Mesenchymal stem cell (in vitro differentiated cells and primary cell): ENCODE measurements around the gene NLRP1.
A peak's percentile ranks its signal among the peaks of the same experiment; 100 is the strongest.

Source experiments
- DNase-seq: peaks from one replicate; pipeline ENCODE4 v3.0.0-alpha.2; 2013
- H2AFZ ChIP-seq: one replicate; pipeline ENCODE4 v1.6.1; 2013; ENCODE audit warnings: low read depth, mild to moderate bottlenecking, control low read depth, inconsistent platforms, low read length, moderate library complexity
- H2AK5ac ChIP-seq: 2 replicates; pipeline ENCODE4 v1.6.1; 2013; ENCODE audit warnings: low read length, moderate library complexity, mild to moderate bottlenecking, inconsistent platforms; ENCODE audit not compliant: severe bottlenecking
- H2BK120ac ChIP-seq: one replicate; pipeline ENCODE4 v1.6.1; 2013; ENCODE audit warnings: low read depth, mild to moderate bottlenecking, inconsistent platforms, low read length, moderate library complexity
- H2BK12ac ChIP-seq, 2 experiments: one replicate each; pipeline ENCODE4 v1.6.1; 2013; ENCODE audit warnings: inconsistent platforms in 2 of 2, low read length in 2 of 2, mild to moderate bottlenecking in 2 of 2, moderate library complexity in 2 of 2, control low read depth in 1 of 2
- H2BK15ac ChIP-seq: one replicate; pipeline ENCODE4 v1.6.1; 2013; ENCODE audit warnings: mild to moderate bottlenecking, low read depth, inconsistent platforms; ENCODE audit not compliant: poor library complexity, severe bottlenecking
- H2BK5ac ChIP-seq: 2 replicates; pipeline ENCODE4 v1.6.1; 2013; ENCODE audit warnings: low read depth, mild to moderate bottlenecking, low read length, control low read depth, inconsistent platforms; ENCODE audit not compliant: poor library complexity, severe bottlenecking
- H3K14ac ChIP-seq, 2 experiments: one replicate each; pipeline ENCODE4 v1.6.1; 2013; ENCODE audit warnings: inconsistent platforms in 2 of 2, low read length in 2 of 2, control low read depth in 1 of 2, mild to moderate bottlenecking in 1 of 2, moderate library complexity in 1 of 2
- H3K18ac ChIP-seq, 2 experiments: one replicate each; pipeline ENCODE4 v1.6.1; 2013; ENCODE audit warnings: inconsistent platforms in 2 of 2, low read length in 2 of 2, control low read depth in 1 of 2, low read depth in 1 of 2, mild to moderate bottlenecking in 1 of 2
- H3K23ac ChIP-seq, 2 experiments: one replicate each; pipeline ENCODE4 v1.6.1; 2013; ENCODE audit warnings: inconsistent platforms in 2 of 2, low read length in 2 of 2, mild to moderate bottlenecking in 2 of 2, moderate library complexity in 2 of 2, control low read depth in 1 of 2
- H3K27ac ChIP-seq: 2 replicates; pipeline ENCODE4 v1.5.1; 2013; ENCODE audit warnings: mild to moderate bottlenecking, moderate library complexity, low read length, control low read depth, inconsistent platforms; ENCODE audit not compliant: poor library complexity, severe bottlenecking
- H3K27me3 ChIP-seq, 2 experiments: 2 replicates each; pipeline versions ENCODE4 v1.6.1 to v1.7.0; 2013; ENCODE audit warnings: low read length in 2 of 2, mild to moderate bottlenecking in 2 of 2, moderate library complexity in 2 of 2, control low read depth in 1 of 2, inconsistent platforms in 1 of 2; ENCODE audit not compliant: control insufficient read depth in 1 of 2, insufficient read depth in 1 of 2
- H3K36me3 ChIP-seq, 2 experiments: 2 replicates each; pipeline versions ENCODE4 v1.6.1 to v1.7.0; 2013; ENCODE audit warnings: low read length in 2 of 2, control low read depth in 1 of 2, inconsistent platforms in 1 of 2, low read depth in 1 of 2, mild to moderate bottlenecking in 1 of 2; ENCODE audit not compliant: insufficient read depth in 2 of 2, control insufficient read depth in 1 of 2
- H3K4ac ChIP-seq, 2 experiments: one replicate each; pipeline ENCODE4 v1.6.1; 2013; ENCODE audit warnings: inconsistent platforms in 2 of 2, low read length in 2 of 2, mild to moderate bottlenecking in 2 of 2, moderate library complexity in 2 of 2, control low read depth in 1 of 2, low read depth in 1 of 2
- H3K4me1 ChIP-seq: 2 replicates; pipeline ENCODE4 v1.6.1; 2013; ENCODE audit warnings: low read depth, low read length, control low read depth; ENCODE audit not compliant: control insufficient read depth, insufficient read depth
- H3K4me2 ChIP-seq: 2 replicates; pipeline ENCODE4 v1.6.1; 2013; ENCODE audit warnings: low read length, mild to moderate bottlenecking, inconsistent platforms; ENCODE audit not compliant: poor library complexity, severe bottlenecking
- H3K4me3 ChIP-seq, 2 experiments: 2 replicates each; pipeline versions ENCODE4 v1.5.1 to v1.7.0; 2013; ENCODE audit warnings: low read length in 2 of 2, mild to moderate bottlenecking in 2 of 2, control low read depth in 1 of 2, low read depth in 1 of 2; ENCODE audit not compliant: insufficient read depth in 1 of 2
- H3K79me1 ChIP-seq: replicated peaks from 2 replicates; pipeline ENCODE4 v1.6.1; 2013; ENCODE audit warnings: mild to moderate bottlenecking, control low read depth, low read length, inconsistent platforms; ENCODE audit not compliant: poor library complexity, severe bottlenecking
- H3K9ac ChIP-seq: 2 replicates; pipeline ENCODE4 v1.7.0; 2013; ENCODE audit warnings: mild to moderate bottlenecking, low read length, moderate library complexity
- H3K9me3 ChIP-seq: 2 replicates; pipeline ENCODE4 v1.7.0; 2013; ENCODE audit warnings: mild to moderate bottlenecking, low read length; ENCODE audit not compliant: control insufficient read depth
- H4K8ac ChIP-seq: one replicate; pipeline ENCODE4 v1.6.1; 2013; ENCODE audit warnings: inconsistent platforms, mild to moderate bottlenecking, low read length, moderate library complexity
- H4K91ac ChIP-seq: one replicate; pipeline ENCODE4 v1.6.1; 2013; ENCODE audit warnings: mild to moderate bottlenecking, low read length, inconsistent platforms
- WGBS: methylation state at CpG from one replicate; pipeline ENCODE4 v1.1.7; 2013; ENCODE audit warnings: mixed read lengths; 5-methylcytosine and 5-hydroxymethylcytosine counted together

Gene NLRP1

DNA sequence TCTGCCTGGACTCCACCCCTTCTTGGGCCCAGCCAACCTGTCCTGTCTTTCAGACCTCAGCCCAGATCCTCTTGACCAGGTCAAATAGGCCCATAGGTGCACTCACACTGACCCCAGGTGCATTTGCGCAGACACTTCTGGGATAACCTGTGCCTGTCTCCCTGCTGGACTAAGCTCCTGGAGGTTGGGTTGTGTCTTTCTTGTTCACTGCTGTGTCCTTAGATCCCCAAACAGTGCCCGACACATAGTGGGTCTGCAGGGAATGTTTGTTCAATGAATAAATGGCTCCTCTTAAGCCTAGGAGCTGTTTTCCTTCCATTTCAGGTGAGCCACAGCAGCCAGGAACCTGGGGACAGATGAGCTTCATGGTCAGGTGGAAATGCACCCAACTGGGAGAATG lies 48.9 kb downstream of the NLRP1 start:
- Histone ChIP-seq H3K4ac (no peak overlapping the region), H3K27ac (no peak overlapping the region), H4K91ac (no peak overlapping the region), H2AFZ (no peak overlapping the region), H3K9ac (no peak overlapping the region), H3K4me2 (no peak overlapping the region), H3K79me1 (no peaks in the 10 kb centered on the region), H2BK15ac (no peak overlapping the region), H3K18ac (no peak overlapping the region), H2BK12ac (no peak overlapping the region), H3K4me3 (no peak overlapping the region), H3K36me3 (peaks cover 0 to 78% of the 10 kb centered on the region in 2 experiments), H3K14ac (no peak overlapping the region), H4K8ac (no peak overlapping the region), H3K4me1 (peaks cover 15% of the 10 kb centered on the region), H3K23ac (no peak overlapping the region), H2AK5ac (peak overlapping the region; percentile 3), H2BK5ac (no peak overlapping the region), H2BK120ac (no peak overlapping the region), H3K27me3 (no peaks in the 10 kb centered on the region), H3K9me3 (no peaks in the 10 kb centered on the region)
- DNase-seq, result no peak
- WGBS, result 98% methylated on average over 2 of the region's 2 CpGs

DNA sequence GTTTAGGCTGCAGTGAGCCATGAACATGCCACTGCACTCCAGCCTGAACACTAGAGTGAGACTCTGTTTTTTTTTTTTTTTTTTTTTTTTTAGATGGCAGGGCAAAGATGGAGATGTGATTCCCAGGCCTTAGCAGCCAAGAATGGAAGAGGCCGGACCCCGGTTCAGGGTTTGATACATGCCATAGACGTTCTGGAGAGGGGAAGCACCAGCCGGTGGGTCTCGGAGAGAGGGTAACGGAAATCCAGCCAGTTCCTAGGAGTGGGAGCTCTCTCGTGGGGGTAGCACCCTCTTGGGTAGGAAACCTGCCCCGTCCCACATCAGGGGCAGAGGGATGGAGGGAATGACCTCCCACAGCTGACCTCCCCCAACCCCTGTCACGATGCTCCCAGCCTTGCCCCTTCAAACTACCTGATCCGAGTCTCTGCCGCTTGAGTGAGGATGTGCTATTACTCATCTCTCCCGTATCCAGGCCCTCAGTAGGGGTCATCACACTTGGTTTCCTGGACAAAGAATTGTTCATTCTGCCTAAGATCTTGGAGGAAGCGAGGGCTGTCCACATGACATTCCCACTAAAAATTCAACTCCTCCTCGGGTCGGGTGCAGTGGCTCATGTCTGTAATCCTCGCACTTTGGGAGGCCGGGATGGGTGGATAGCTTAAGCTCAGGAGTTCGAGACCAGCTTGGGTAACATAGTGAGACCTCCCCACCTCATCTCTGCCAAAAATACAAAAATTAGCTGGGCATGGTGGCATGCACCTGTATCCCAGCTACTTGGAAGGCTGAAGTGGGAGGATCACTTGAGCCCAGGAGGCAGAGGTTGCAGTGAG lies 50.6 kb downstream of the NLRP1 start:
- H3K4ac ChIP-seq, result no peak overlapping the region
- H2AFZ ChIP-seq, result no peak overlapping the region
- H3K14ac ChIP-seq, result no peak overlapping the region
- H2AK5ac ChIP-seq, result peak overlapping the region; percentile 96
- H4K91ac ChIP-seq, result no peak overlapping the region
- H3K9ac ChIP-seq, result no peak overlapping the region
- H3K27me3 ChIP-seq, result no peaks in the 10 kb centered on the region
- no peak overlapping the region for H3K18ac ChIP-seq
- no peak overlapping the region for H3K4me3 ChIP-seq
- WGBS, result 58% methylated on average over 15 of the region's 18 CpGs
- H2BK120ac ChIP-seq, result no peak overlapping the region
- H4K8ac ChIP-seq, result no peak overlapping the region
- H3K4me1 ChIP-seq, result peaks cover 17% of the 10 kb centered on the region
- DNase-seq, result no peak
- no peak overlapping the region for H3K4me2 ChIP-seq
- H3K27ac ChIP-seq, result peak overlapping the region; percentile 56
- no peak overlapping the region for H2BK12ac ChIP-seq
- H2BK15ac ChIP-seq, result no peak overlapping the region
- H3K36me3 ChIP-seq, result peaks cover 0 to 72% of the 10 kb centered on the region in 2 experiments
- no peak overlapping the region for H3K23ac ChIP-seq
- H3K79me1 ChIP-seq, result no peaks in the 10 kb centered on the region
- H2BK5ac ChIP-seq, result peak overlapping the region; percentile 47
- no peaks in the 10 kb centered on the region for H3K9me3 ChIP-seq

DNA sequence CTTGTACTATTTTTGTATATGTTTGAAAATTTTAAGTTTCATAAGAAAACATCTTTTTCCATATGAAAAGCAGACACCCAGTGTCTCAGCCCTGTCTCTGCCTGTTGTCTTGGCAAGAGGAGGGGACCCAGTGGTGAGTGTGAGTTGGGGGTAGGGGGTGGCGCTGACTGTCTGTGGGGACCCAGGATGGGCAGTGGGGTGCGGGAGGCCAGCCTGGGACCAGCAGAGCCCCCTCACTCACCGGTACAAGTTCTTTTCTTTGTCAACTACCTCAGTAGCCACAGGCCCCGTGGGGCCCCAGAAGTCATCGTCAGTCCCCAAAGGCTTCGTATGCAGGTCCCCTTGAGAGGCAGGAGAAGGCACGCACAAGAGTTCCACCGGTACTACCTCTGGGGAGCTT lies 51.7 kb downstream of the NLRP1 start:
- H3K4ac ChIP-seq, result no peak overlapping the region
- 90% methylated on average over 7 of the region's 8 CpGs for WGBS
- H4K91ac ChIP-seq, result no peak overlapping the region
- no peak overlapping the region for H2BK12ac ChIP-seq
- no peak overlapping the region for H3K27ac ChIP-seq
- no peaks in the 10 kb centered on the region for H3K27me3 ChIP-seq
- no peak overlapping the region for H3K9ac ChIP-seq
- peaks cover 20% of the 10 kb centered on the region for H3K4me1 ChIP-seq
- no peak overlapping the region for H3K23ac ChIP-seq
- H3K4me3 ChIP-seq, result no peak overlapping the region
- H2BK15ac ChIP-seq, result no peak overlapping the region
- peak overlapping the region; percentile 96 for H2AK5ac ChIP-seq
- H3K9me3 ChIP-seq, result no peaks in the 10 kb centered on the region
- H2BK120ac ChIP-seq, result no peak overlapping the region
- H3K14ac ChIP-seq, result no peak overlapping the region
- no peak overlapping the region for H3K4me2 ChIP-seq
- no peak overlapping the region for H3K18ac ChIP-seq
- H4K8ac ChIP-seq, result no peak overlapping the region
- no peak for DNase-seq
- peaks cover 0 to 67% of the 10 kb centered on the region in 2 experiments for H3K36me3 ChIP-seq
- H2AFZ ChIP-seq, result no peak overlapping the region
- no peaks in the 10 kb centered on the region for H3K79me1 ChIP-seq
- no peak overlapping the region for H2BK5ac ChIP-seq

DNA sequence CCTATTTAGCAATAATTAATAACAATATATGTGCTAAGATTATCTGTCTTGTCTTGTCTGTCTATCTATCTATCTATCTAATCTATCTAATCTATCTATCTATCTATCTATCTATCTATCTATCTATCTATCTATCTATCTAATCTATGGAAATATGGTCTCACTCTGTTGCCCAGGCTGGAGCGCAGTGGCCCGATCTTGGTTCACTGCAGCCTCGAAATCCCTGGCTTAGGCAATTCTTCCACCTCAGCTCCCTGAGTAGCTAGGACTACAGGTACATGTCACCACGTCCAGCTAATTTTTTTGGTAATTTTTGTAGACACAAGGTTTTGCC lies 53.3 kb downstream of the NLRP1 start:
- Histone ChIP-seq H2AFZ (no peak overlapping the region), H3K18ac (no peak overlapping the region), H2BK15ac (no peak overlapping the region), H3K23ac (no peak overlapping the region), H4K91ac (no peak overlapping the region), H3K4ac (no peak overlapping the region), H2BK12ac (no peak overlapping the region), H3K9ac (no peak overlapping the region), H3K14ac (no peak overlapping the region), H4K8ac (no peak overlapping the region), H3K4me2 (no peak overlapping the region), H3K79me1 (no peaks in the 10 kb centered on the region), H2BK5ac (no peak overlapping the region), H2AK5ac (no peak overlapping the region), H3K4me1 (peaks cover 30% of the 10 kb centered on the region), H3K36me3 (peaks cover 0 to 66% of the 10 kb centered on the region in 2 experiments), H3K4me3 (no peak overlapping the region), H3K9me3 (no peaks in the 10 kb centered on the region), H3K27ac (no peak overlapping the region), H2BK120ac (no peak overlapping the region), H3K27me3 (no peaks in the 10 kb centered on the region)
- 93% methylated on average over 4 of the region's 4 CpGs for whole genome bisulfite sequencing
- no peak for DNase-seq
